Panc1 (cell line): ENCODE measurements around the gene PROZ. TPM values are rescaled to one million over a fixed set of nuclear protein-coding genes. Genes with fewer than 3 reads are reported as not detected.

Experiments
- ATAC-seq: fragments of 200-7000 bp; cut with Tn5 transposase; 2 replicates; pipeline ENCODE4 v1.9.1; 2020; ENCODE audit warnings: mild to moderate bottlenecking, moderate library complexity
- BruUV-seq: library from RNA; stranded (reverse); fragments of 400-500 nt; replicated peaks from 2 replicates; lab custom pipeline; 2021; lab: Mats Ljungman, UMichigan
- CTCF ChIA-PET: fragments of 300-600 bp; sonication (Branson Sonifier 250); formaldehyde crosslinking; loops from one replicate; lab custom pipeline; 2022; ENCODE audit warnings: antibody characterized with exemption; lab: Charles Lee
- POLR2A ChIA-PET: fragments of 300-600 bp; sonication (Branson Sonifier 250); formaldehyde crosslinking; loops from one replicate; lab custom pipeline; 2022; ENCODE audit warnings: antibody characterized with exemption; lab: Charles Lee
- DNase-seq: peaks from one replicate; pipeline ENCODE4 v3.0.0-alpha.2; 2010; ENCODE audit warnings: low read depth, low spot score
- H3K27ac ChIP-seq: 2 replicates; pipeline ENCODE4 v1.5.1; 2011; ENCODE audit warnings: mild to moderate bottlenecking, low read length, inconsistent platforms
- H3K27me3 ChIP-seq: fragments of 200-500 bp; sonication (Bioruptor generic); 2 replicates; pipeline ENCODE4 v1.6.0; 2014; ENCODE audit warnings: low read length, inconsistent platforms; ENCODE audit not compliant: control insufficient read depth, insufficient read depth
- H3K36me3 ChIP-seq: fragments of 200-500 bp; sonication (Bioruptor generic); 2 replicates; pipeline ENCODE4 v1.5.1; 2014; ENCODE audit warnings: inconsistent platforms, mild to moderate bottlenecking, low read length, moderate library complexity; ENCODE audit not compliant: control insufficient read depth, insufficient read depth
- H3K4me1 ChIP-seq: 2 replicates; pipeline ENCODE4 v1.5.1; 2011; ENCODE audit warnings: inconsistent platforms, mild to moderate bottlenecking, low read length, moderate library complexity; ENCODE audit not compliant: control insufficient read depth, insufficient read depth
- H3K4me3 ChIP-seq, 2 experiments: 2 replicates each; pipeline ENCODE4 v1.5.1; 2011 to 2012; ENCODE audit warnings: low read depth in 2 of 2, low read length in 2 of 2, mild to moderate bottlenecking in 2 of 2, inconsistent platforms in 1 of 2, moderate library complexity in 1 of 2
- H3K9me3 ChIP-seq: fragments of 200-500 bp; sonication (Bioruptor generic); 2 replicates; pipeline ENCODE4 v1.5.1; 2014; ENCODE audit warnings: low read depth, mild to moderate bottlenecking, inconsistent platforms, low read length, moderate library complexity; ENCODE audit not compliant: control insufficient read depth, insufficient read depth
- POLR2AphosphoS5 ChIP-seq: IDR thresholded peaks from 2 replicates; pipeline ENCODE4 v1.6.1; 2012; ENCODE audit warnings: mild to moderate bottlenecking, low read depth, low read length, moderate library complexity
- SIN3A ChIP-seq: IDR thresholded peaks from 2 replicates; pipeline ENCODE4 v1.6.1; 2012; ENCODE audit warnings: low read depth, mild to moderate bottlenecking, low read length, moderate library complexity, borderline replicate concordance; ENCODE audit not compliant: insufficient read depth
- TCF7L2 ChIP-seq: IDR thresholded peaks from 2 replicates; pipeline ENCODE4 v1.6.1; 2011; ENCODE audit warnings: mild to moderate bottlenecking, low read depth, low read length, inconsistent platforms
- in situ Hi-C: cut with HindIII; loops from 2 replicates; pipeline ENCODE4 v1.10.0; 2016; ENCODE audit warnings: low sequenced_read_pairs, low pct_unique_long_range_greater_than_20kb
- intact Hi-C: fragments of 100-400 bp; cut with micrococcal nuclease; formaldehyde crosslinking; loops from one replicate; pipeline ENCODE4 v1.10.0; 2022; ENCODE audit not compliant: unreplicated experiment
- total RNA-seq: library from RNA; stranded (reverse); gene quantifications from one replicate; pipeline ENCODE4 v1.2.1, GENCODE V29; 2021; ENCODE audit not compliant: unreplicated experiment
- TF ChIP-seq, protein P1 (sequence below), 2 experiments: IDR thresholded peaks; 2 replicates each; pipeline ENCODE4 v1.6.1; 2011 to 2012; ENCODE audit warnings: low read depth in 2 of 2, control low read depth in 1 of 2, low read length in 1 of 2, mild to moderate bottlenecking in 1 of 2, moderate library complexity in 1 of 2; ENCODE audit not compliant: insufficient read depth in 1 of 2
- TF ChIP-seq, protein P2 (sequence below): fragments of 450-650 bp; IDR thresholded peaks from 2 replicates; pipeline ENCODE4 v1.5.1; 2017; ENCODE audit warnings: mild to moderate bottlenecking

Gene PROZ
- total RNA-seq, 1 experiment from 2014 or later = not detected

- no peaks in the 10 kb centered on the region for H3K9me3 ChIP-seq
- no peak overlapping the region for H3K27ac ChIP-seq
- TF ChIP-seq, protein P1, sequence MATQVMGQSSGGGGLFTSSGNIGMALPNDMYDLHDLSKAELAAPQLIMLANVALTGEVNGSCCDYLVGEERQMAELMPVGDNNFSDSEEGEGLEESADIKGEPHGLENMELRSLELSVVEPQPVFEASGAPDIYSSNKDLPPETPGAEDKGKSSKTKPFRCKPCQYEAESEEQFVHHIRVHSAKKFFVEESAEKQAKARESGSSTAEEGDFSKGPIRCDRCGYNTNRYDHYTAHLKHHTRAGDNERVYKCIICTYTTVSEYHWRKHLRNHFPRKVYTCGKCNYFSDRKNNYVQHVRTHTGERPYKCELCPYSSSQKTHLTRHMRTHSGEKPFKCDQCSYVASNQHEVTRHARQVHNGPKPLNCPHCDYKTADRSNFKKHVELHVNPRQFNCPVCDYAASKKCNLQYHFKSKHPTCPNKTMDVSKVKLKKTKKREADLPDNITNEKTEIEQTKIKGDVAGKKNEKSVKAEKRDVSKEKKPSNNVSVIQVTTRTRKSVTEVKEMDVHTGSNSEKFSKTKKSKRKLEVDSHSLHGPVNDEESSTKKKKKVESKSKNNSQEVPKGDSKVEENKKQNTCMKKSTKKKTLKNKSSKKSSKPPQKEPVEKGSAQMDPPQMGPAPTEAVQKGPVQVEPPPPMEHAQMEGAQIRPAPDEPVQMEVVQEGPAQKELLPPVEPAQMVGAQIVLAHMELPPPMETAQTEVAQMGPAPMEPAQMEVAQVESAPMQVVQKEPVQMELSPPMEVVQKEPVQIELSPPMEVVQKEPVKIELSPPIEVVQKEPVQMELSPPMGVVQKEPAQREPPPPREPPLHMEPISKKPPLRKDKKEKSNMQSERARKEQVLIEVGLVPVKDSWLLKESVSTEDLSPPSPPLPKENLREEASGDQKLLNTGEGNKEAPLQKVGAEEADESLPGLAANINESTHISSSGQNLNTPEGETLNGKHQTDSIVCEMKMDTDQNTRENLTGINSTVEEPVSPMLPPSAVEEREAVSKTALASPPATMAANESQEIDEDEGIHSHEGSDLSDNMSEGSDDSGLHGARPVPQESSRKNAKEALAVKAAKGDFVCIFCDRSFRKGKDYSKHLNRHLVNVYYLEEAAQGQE (IDR thresholded peaks at IDR 0.05; ENCODE audit: insufficient read depth in 1 of 2, low read depth in 2 of 2, low read length in 1 of 2) = no peak
- TF ChIP-seq SIN3A = no peak
- no peak for TF ChIP-seq TCF7L2
- TF ChIP-seq, protein P2, sequence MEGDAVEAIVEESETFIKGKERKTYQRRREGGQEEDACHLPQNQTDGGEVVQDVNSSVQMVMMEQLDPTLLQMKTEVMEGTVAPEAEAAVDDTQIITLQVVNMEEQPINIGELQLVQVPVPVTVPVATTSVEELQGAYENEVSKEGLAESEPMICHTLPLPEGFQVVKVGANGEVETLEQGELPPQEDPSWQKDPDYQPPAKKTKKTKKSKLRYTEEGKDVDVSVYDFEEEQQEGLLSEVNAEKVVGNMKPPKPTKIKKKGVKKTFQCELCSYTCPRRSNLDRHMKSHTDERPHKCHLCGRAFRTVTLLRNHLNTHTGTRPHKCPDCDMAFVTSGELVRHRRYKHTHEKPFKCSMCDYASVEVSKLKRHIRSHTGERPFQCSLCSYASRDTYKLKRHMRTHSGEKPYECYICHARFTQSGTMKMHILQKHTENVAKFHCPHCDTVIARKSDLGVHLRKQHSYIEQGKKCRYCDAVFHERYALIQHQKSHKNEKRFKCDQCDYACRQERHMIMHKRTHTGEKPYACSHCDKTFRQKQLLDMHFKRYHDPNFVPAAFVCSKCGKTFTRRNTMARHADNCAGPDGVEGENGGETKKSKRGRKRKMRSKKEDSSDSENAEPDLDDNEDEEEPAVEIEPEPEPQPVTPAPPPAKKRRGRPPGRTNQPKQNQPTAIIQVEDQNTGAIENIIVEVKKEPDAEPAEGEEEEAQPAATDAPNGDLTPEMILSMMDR = no peak
- TF ChIP-seq POLR2AphosphoS5 = no peak
- H3K36me3 ChIP-seq = no peaks in the 10 kb centered on the region
- DNase-seq (no peak), ATAC-seq (no peak)
- POLR2A ChIA-PET = no interaction called here
- intact Hi-C loops = no loop called here
- CTCF ChIA-PET = no interaction called here
- no peaks in the 10 kb centered on the region for H3K4me1 ChIP-seq
- in situ Hi-C loops = no loop called here
- H3K27me3 ChIP-seq = no peaks in the 10 kb centered on the region
- BruUV-seq = no TSS peak
- no peak overlapping the region for H3K4me3 ChIP-seq
Measured at GRCh38 chr13:113140677-113141600, 17.5 kb upstream of the PROZ start.

DNA sequence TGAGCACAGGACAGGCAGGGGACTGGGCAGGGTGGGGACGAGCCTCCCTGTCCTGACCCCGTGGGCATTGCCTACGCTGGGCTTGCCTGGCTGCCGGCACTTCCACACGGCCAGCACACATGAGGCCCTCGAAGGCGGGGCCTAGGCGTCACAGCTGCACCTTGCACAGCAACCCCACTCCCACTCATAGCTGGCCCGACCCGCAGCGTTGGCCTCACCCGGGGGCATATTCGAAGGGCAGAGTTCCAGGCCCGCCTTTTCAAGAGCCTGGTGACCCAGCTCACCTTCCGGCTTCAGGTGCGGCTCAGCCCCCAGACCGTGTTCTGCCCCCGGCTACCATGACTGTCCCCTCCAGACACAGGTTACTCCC is 16.9 kb upstream of the PROZ start:
- Histone ChIP-seq H3K4me3 (no peak overlapping the region), H3K9me3 (no peaks in the 10 kb centered on the region), H3K4me1 (no peaks in the 10 kb centered on the region), H3K27ac (no peak overlapping the region), H3K27me3 (no peaks in the 10 kb centered on the region), H3K36me3 (no peaks in the 10 kb centered on the region)
- DNase-seq (no peak), ATAC-seq (no peak)
- no TSS peak for BruUV-seq
- CTCF ChIA-PET = no interaction called here
- TF ChIP-seq, protein P1 (IDR thresholded peaks at IDR 0.05; ENCODE audit: insufficient read depth in 1 of 2, low read depth in 2 of 2, low read length in 1 of 2) = no peak
- no peak for TF ChIP-seq TCF7L2
- TF ChIP-seq SIN3A = no peak
- TF ChIP-seq, protein P2 = no peak
- no peak for TF ChIP-seq POLR2AphosphoS5
- in situ Hi-C loops = no loop called here
- intact Hi-C loops = no loop called here
- POLR2A ChIA-PET = no interaction called here
